Bronchial epithelial cell (primary cell): ENCODE data around the gene TTLL11. TPM values are rescaled to one million over a fixed set of nuclear protein-coding genes. Genes with fewer than 3 reads are reported as not detected.

ENCODE experiments used
- DNase-seq: peaks from one replicate; pipeline ENCODE4 v3.0.0-alpha.2; 2010; ENCODE audit warnings: low read depth
- FAIRE-seq: peaks from 2 replicates; lab custom pipeline; 2011; peaks lifted over from hg19 to GRCh38; lab: Jason Lieb, UNC
- H3K27me3 ChIP-seq: 2 replicates; pipeline ENCODE4 v1.5.1; 2011; ENCODE audit warnings: low read length; ENCODE audit not compliant: control insufficient read depth, insufficient read depth
- H3K36me3 ChIP-seq: 2 replicates; pipeline ENCODE4 v1.5.1; 2011; ENCODE audit warnings: low read length; ENCODE audit not compliant: control insufficient read depth, insufficient read depth
- H3K4me3 ChIP-seq: 2 replicates; pipeline ENCODE4 v1.5.1; 2011; ENCODE audit warnings: mild to moderate bottlenecking, low read depth, low read length, control low read depth
- total RNA-seq: library from RNA; depleted of rRNA; stranded (reverse); fragments of >200 nt; gene quantifications from 2 replicates; pipeline ENCODE4 v1.2.1, GENCODE V29; 2014
- TF ChIP-seq, protein P1 (sequence below): IDR thresholded peaks from 2 replicates; pipeline ENCODE4 v1.5.1; 2011; ENCODE audit warnings: mild to moderate bottlenecking, moderate library complexity, low read length, control low read depth, inconsistent platforms; ENCODE audit not compliant: insufficient read depth, severe bottlenecking

TTLL11 gene
- total RNA-seq, 1 donor from 2014 or later: 1.8 TPM

DNA sequence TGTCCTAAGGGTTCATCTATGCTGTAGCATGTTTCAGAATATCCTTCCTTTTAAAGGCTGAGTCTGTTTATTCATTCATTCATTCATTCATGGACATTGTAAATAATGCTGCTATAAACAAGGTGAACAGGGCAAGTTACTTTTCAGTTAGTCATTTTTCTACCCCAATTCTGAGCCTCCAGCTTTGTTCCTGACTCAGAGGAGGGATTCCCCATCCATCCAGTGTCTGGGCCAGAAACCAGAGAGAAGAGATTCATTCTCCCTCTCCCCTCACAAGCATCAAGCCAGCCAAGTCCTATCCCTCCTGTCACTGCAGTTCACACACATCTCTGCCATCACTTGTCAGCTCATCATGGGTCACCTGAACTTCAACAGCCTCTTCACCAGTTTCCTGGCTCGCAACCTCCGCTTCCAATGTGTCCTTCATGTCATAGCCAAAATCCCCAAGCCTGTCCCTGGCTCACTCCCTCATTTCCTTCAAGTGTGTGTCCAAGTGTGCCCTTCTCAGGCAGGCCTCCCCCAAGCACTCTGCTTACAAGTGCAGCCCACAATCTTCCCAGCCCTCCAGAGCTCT lies 203.0 kb downstream of the TTLL11 start:
- DNase-seq (peak; percentile 29), FAIRE-seq (no peak)
- no peaks in the 10 kb centered on the region for H3K27me3 ChIP-seq

DNA sequence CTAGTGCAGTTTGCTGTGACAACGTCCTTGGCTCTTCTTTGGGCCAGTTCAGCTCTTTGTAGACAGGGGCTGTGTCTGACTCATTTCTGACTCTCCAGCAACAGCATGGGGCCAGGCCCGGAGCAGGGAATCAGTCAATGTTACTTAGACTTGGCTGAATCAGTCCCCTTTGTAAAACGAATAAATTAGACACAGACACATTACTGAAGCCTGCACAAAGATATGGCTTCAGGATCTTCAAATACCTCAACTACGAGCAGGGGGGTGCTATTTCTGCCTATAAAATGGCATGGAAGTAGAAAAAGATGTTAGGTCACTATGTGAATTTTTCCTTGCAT lies 204.7 kb downstream of the TTLL11 start:
- Histone ChIP-seq H3K4me3 (no peak overlapping the region), H3K36me3 (peaks cover 1% of the 10 kb centered on the region), H3K27me3 (no peaks in the 10 kb centered on the region)
- FAIRE-seq (no peak), DNase-seq (no peak)
- TF ChIP-seq, protein P1, sequence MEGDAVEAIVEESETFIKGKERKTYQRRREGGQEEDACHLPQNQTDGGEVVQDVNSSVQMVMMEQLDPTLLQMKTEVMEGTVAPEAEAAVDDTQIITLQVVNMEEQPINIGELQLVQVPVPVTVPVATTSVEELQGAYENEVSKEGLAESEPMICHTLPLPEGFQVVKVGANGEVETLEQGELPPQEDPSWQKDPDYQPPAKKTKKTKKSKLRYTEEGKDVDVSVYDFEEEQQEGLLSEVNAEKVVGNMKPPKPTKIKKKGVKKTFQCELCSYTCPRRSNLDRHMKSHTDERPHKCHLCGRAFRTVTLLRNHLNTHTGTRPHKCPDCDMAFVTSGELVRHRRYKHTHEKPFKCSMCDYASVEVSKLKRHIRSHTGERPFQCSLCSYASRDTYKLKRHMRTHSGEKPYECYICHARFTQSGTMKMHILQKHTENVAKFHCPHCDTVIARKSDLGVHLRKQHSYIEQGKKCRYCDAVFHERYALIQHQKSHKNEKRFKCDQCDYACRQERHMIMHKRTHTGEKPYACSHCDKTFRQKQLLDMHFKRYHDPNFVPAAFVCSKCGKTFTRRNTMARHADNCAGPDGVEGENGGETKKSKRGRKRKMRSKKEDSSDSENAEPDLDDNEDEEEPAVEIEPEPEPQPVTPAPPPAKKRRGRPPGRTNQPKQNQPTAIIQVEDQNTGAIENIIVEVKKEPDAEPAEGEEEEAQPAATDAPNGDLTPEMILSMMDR: no peak

More for the DNA sequence above, 203.0 kb downstream of the TTLL11 start:
- peaks cover 1% of the 10 kb centered on the region for H3K36me3 ChIP-seq
- TF ChIP-seq, protein P1: no peak
- H3K4me3 ChIP-seq: no peak overlapping the region

DNA sequence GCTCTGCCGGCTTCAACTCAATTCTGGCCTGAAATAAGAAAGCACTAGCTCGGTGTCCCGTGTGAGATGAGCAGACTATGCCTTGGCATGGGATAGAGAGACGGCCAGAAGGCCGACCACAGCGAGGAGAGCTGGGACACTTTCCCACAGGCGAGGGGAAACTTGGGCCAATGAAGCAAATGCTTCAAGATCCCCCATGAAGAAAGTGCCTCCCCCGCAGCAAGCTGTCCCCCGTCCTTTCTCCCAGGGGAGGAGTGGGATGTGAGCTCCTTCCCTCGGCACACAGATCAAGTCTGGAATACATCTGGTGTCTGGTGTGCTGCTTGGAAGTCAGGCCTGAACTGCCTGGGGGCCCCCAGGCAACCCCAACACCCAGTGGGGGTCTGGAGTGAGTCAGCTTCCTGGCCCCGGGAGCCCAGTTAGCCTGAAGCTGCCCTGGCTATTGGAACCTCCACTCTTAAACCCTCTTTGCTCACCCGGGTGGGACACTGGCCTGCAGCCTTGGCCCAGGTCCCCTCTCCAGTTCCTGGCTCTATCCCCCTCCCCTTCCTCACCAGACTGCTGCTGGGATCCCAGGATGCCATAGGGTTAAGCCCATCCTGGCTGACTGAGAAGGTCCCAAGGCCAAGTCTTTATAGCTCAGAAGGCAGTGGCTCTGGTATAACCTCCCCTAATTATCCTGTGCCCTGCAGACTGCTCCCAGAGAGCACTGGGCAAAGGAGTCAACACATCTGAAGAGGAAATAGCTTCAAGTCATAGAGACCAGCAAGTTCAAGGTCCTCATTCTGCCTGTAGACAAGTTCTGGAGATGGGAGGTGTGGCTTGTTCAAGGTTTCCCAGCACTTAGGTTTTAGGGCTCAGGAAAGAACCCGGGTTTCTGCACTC lies 205.3 kb downstream of the TTLL11 start:
- peaks cover 1% of the 10 kb centered on the region for H3K36me3 ChIP-seq
- FAIRE-seq (no peak), DNase-seq (no peak)
- no peaks in the 10 kb centered on the region for H3K27me3 ChIP-seq
- TF ChIP-seq, protein P1: no peak
- H3K4me3 ChIP-seq: no peak overlapping the region

DNA sequence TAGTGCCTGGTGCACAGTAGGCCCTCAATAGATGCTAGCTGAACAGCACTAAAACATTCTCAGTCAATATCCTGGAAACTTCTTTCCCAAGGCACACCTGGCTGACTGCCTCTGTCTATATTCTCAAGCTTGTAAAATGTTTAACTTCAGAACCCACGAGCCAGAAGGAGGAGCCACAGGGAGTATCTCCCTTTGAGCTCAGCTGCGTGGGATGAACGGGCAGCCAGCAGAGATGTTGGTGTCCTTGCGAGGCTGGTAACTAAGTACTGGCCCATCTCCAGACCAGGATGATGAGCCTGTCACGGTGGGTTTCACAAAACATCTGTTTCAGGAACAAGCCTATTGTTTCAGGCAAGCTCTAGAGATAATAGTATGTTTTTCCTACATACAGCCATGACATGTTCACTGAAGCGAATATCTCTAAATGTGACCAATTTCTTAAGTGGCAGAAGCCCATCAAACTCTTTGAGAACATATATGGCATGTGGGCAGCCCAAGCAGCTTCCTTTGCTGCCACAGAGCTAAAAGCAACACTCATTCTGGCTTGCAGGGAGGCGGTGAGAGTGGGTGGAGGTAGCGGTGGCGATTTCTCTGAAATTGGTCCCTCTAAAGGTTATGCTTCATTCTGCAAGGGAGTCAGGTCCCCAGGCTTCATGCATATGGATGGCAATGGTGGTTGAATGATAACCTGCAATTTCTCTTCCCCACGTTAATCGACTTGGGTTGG lies 206.2 kb downstream of the TTLL11 start:
- FAIRE-seq (no peak), DNase-seq (no peak)
- TF ChIP-seq, protein P1: no peak
- Histone ChIP-seq H3K36me3 (peaks cover 1% of the 10 kb centered on the region), H3K4me3 (no peak overlapping the region), H3K27me3 (no peaks in the 10 kb centered on the region)

DNA sequence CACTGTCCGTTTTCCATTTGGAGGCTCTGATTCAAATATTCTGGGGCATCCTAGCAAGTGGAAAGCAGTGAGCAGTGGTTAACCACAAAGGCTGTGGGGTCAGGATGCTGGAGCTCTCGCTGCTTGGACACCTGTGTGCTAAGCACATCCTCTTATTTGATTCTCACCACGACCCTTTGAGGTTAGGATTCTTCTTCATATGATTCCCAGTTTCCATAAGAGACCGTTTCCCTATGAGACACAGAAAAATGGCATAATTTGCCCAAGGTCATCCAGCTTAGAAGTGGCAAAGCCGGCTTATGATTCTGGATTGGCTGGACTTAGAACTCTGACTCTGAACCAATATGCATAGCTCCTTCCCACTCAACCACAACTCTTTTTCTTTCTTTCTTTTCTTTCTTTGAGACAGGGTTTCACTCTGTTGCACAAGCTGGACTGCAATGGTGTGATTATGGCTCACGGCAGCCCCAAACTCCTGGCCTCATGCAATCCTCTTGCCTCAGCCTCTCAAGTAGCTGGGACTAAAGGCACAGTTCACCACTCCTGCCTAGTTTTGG lies 207.7 kb downstream of the TTLL11 start:
- no peak for DNase-seq
- no peak for FAIRE-seq

More for the DNA sequence above, 207.7 kb downstream of the TTLL11 start:
- no peaks in the 10 kb centered on the region for H3K27me3 ChIP-seq
- TF ChIP-seq, protein P1: no peak
- H3K4me3 ChIP-seq: no peak overlapping the region
- peaks cover 4% of the 10 kb centered on the region for H3K36me3 ChIP-seq
